ENCODE measurements around the gene CACNG4.

CACNG4 gene

GRCh38 chr17:66950886-66951604, 13.5 kb upstream of the CACNG4 start:
- no peak for DNase-seq (ENCODE audit: low spot score)
- no peak for TF ChIP-seq CTCF (IDR thresholded peaks at IDR 0.05; ENCODE audit: extremely low read depth, missing control alignments)

DNA sequence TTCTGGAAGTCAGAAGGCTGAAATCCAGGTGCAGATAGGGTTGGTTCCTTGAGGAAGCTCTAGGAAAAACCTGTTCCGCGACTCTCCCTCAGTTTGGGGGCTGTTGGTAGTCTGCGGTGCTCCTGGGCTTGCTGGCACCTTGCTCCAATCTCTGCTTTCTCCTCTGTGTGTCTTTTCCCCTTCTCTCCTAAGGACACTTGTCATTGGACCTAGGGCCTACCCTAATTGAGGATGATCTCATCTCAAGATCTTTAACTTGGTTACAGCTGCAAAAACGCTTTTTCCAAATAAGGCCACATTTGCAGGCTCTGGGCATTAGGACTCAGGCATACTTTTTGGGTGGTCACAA, 12.9 kb upstream of the CACNG4 start:
- DNase-seq (ENCODE audit: low spot score), result no peak
- no peak for TF ChIP-seq CTCF (IDR thresholded peaks at IDR 0.05; ENCODE audit: extremely low read depth, missing control alignments)

DNA sequence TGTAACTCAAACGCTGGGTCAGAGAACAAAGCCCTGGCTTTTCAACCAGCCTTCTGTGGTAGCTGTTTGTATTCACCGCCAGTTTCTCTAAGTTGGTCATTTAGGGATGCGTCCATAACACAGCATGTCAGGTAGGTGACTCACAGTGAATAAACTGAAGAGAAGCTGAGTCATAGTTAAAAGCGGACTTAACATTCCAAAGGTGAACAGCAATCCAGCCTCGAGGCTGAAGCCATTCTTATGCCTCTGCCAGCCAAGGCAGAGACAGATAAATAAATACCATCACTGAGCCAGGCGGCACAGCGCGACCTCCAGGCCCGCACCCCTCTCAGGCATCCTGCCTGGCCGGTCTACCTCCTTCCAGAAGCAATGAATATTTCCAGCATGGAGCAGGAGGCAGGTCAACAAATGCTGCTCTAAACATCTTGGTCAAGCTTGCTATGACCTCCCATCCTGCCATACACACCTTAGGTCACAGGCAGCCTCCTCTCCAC, 12.4 kb upstream of the CACNG4 start:
- TF ChIP-seq CTCF (IDR thresholded peaks at IDR 0.05; ENCODE audit: extremely low read depth, missing control alignments), result no peak
- DNase-seq (ENCODE audit: low spot score), result no peak

GRCh38 chr17:66952681-66953629, 11.6 kb upstream of the CACNG4 start:
- TF ChIP-seq CTCF (IDR thresholded peaks at IDR 0.05; ENCODE audit: extremely low read depth, missing control alignments), result no peak
- DNase-seq (ENCODE audit: low spot score), result no peak

GRCh38 chr17:66953630-66954020, 10.9 kb upstream of the CACNG4 start:
- no peak for DNase-seq (ENCODE audit: low spot score)
- no peak for TF ChIP-seq CTCF (IDR thresholded peaks at IDR 0.05; ENCODE audit: extremely low read depth, missing control alignments)

DNA sequence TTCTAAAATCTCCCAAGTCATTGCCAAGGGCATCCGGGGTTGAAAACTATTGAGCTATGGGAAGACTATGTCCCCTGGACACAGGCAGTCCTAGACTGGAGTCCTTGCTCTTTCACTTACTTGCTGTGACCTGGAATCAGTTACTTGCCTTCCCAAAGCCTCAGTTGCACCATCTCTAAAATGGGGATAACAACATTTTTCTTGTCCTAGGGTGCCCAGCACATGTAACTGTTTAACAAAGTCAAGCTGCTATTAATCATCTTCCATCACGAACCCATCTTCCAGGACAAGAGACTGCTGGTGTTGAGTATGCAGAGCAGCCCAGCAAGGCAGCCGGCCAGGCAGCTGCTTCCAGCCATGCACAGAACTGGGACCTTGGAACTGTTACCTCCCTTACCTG, 9.9 kb upstream of the CACNG4 start:
- DNase-seq (ENCODE audit: low spot score), result no peak
- TF ChIP-seq CTCF (IDR thresholded peaks at IDR 0.05; ENCODE audit: extremely low read depth, missing control alignments), result no peak

GRCh38 chr17:66955821-66956220, 8.7 kb upstream of the CACNG4 start:
- no peak for TF ChIP-seq CTCF (IDR thresholded peaks at IDR 0.05; ENCODE audit: extremely low read depth, missing control alignments)
- DNase-seq (ENCODE audit: low spot score), result no peak

All from GM20000 (cell line).